HepG2 (cell line): Measurements from ENCODE around the gene FOLR3. TPM values are rescaled to one million over a fixed set of nuclear protein-coding genes. Genes with fewer than 3 reads are reported as not detected.

Experiments
- ARID2 ChIP-seq: sonication (generic); formaldehyde crosslinking; IDR thresholded peaks from 2 replicates; pipeline ENCODE4 v1.8.1; 2022; ENCODE audit warnings: mild to moderate bottlenecking, missing genetic modification reagents, borderline replicate concordance
- ARNTL ChIP-seq: sonication (generic); formaldehyde crosslinking; IDR thresholded peaks from 2 replicates; pipeline ENCODE4 v1.4.0; 2020; ENCODE audit warnings: mild to moderate bottlenecking, missing genetic modification reagents
- CERS6 ChIP-seq: sonication (generic); formaldehyde crosslinking; IDR thresholded peaks from 2 replicates; pipeline ENCODE4 v1.5.0; 2020; ENCODE audit warnings: missing genetic modification reagents
- CREBL2 ChIP-seq: sonication (generic); formaldehyde crosslinking; IDR thresholded peaks from 2 replicates; pipeline ENCODE4 v1.8.1; 2023; ENCODE audit warnings: missing genetic modification reagents, mild to moderate bottlenecking, borderline replicate concordance
- FLYWCH1 ChIP-seq: sonication (generic); formaldehyde crosslinking; IDR thresholded peaks from 2 replicates; pipeline ENCODE4 v1.8.1; 2023; ENCODE audit warnings: mild to moderate bottlenecking, missing genetic modification reagents
- HNRNPK ChIP-seq: fragments of 200-400 bp; formaldehyde crosslinking; IDR thresholded peaks from 2 replicates; pipeline ENCODE4 v1.6.1; 2018; ENCODE audit warnings: low read length, low read depth, moderate library complexity, mild to moderate bottlenecking; ENCODE audit not compliant: poor library complexity, severe bottlenecking
- LBX2 ChIP-seq: sonication (generic); formaldehyde crosslinking; IDR thresholded peaks from 2 replicates; pipeline ENCODE4 v1.5.0; 2020; ENCODE audit warnings: missing genetic modification reagents, mild to moderate bottlenecking, borderline replicate concordance
- PRDM10 ChIP-seq: sonication (generic); formaldehyde crosslinking; IDR thresholded peaks from 2 replicates; pipeline ENCODE4 v1.4.0; 2020; ENCODE audit warnings: low read depth, missing genetic modification reagents
- SNAPC4 ChIP-seq: sonication (generic); formaldehyde crosslinking; IDR thresholded peaks from 2 replicates; pipeline ENCODE4 v1.4.0; 2020; ENCODE audit warnings: mild to moderate bottlenecking, missing genetic modification reagents
- SRF ChIP-seq: IDR thresholded peaks from 2 replicates; pipeline ENCODE4 v1.6.1; 2011; ENCODE audit warnings: mild to moderate bottlenecking, low read depth, low read length, moderate library complexity
- U2AF1 ChIP-seq: fragments of 200-400 bp; formaldehyde crosslinking; optimal IDR thresholded peaks from 2 replicates; pipeline ENCODE3; 2017; ENCODE audit warnings: mild to moderate bottlenecking, low read depth, low read length
- ZBTB7B ChIP-seq: sonication (generic); formaldehyde crosslinking; IDR thresholded peaks from 2 replicates; pipeline ENCODE4 v1.4.0; 2020; ENCODE audit warnings: missing genetic modification reagents
- ZKSCAN1 ChIP-seq: fragments of 150-350 bp; IDR thresholded peaks from 2 replicates; pipeline ENCODE4 v1.6.1; 2014; ENCODE audit warnings: low read length
- ZNF615 ChIP-seq: sonication (generic); formaldehyde crosslinking; IDR thresholded peaks from 2 replicates; pipeline ENCODE4 v1.5.0; 2020; ENCODE audit warnings: mild to moderate bottlenecking, missing genetic modification reagents, borderline replicate concordance
- ZNF703 ChIP-seq: sonication (generic); formaldehyde crosslinking; IDR thresholded peaks from 2 replicates; pipeline ENCODE4 v1.5.1; 2020; ENCODE audit warnings: missing genetic modification reagents, mild to moderate bottlenecking, moderate library complexity, borderline replicate concordance
- ZNF720 ChIP-seq: sonication (generic); formaldehyde crosslinking; IDR thresholded peaks from 2 replicates; pipeline ENCODE4 v1.4.0; 2020; ENCODE audit warnings: missing genetic modification reagents
- ZNF772 ChIP-seq: sonication (generic); formaldehyde crosslinking; IDR thresholded peaks from 2 replicates; pipeline ENCODE4 v1.5.0; 2020; ENCODE audit warnings: mild to moderate bottlenecking, missing genetic modification reagents
- ZSCAN21 ChIP-seq: sonication (generic); formaldehyde crosslinking; IDR thresholded peaks from 2 replicates; pipeline ENCODE4 v1.8.0; 2022; ENCODE audit warnings: mild to moderate bottlenecking, missing genetic modification reagents, moderate library complexity, borderline replicate concordance
- polyA plus RNA-seq, 8 experiments: library from polyadenylated mRNA; depleted of rRNA in 3 of 8; stranded (reverse) in 7 of 8; unstranded in 1 of 8; fragments of >200 nt; fragmentation: Illumina TruSeq in 4 of 8; extraction: Trizol in 4 of 8; gene quantifications; 2 replicates each; pipeline versions ENCODE4 v1.2.1 to v1.2.3, GENCODE V29; 2011 to 2016; ENCODE audit warnings: low read depth in 4 of 8, missing spikeins in 1 of 8, mixed read lengths in 1 of 8; ENCODE audit not compliant: insufficient read depth in 1 of 8
- total RNA-seq, 5 experiments: library from RNA; depleted of rRNA; stranded (reverse); fragments of >200 nt; fragmentation: Illumina TruSeq; extraction: Trizol; gene quantifications; 2 replicates each; pipeline ENCODE4 v1.2.3, GENCODE V29; 2016; ENCODE audit warnings: low read depth in 1 of 5

Gene FOLR3
- total and polyA plus RNA-seq, 2 of the 13 experiments (the other 11 are each of a cell fraction or from before 2014, with no cell fraction given), result not detected

- TF ChIP-seq HNRNPK (no peak), ZNF772 (CRISPR knock-in tag) (no peak), ZBTB7B (no peak), LBX2 (CRISPR knock-in tag) (no peak), CERS6 (CRISPR knock-in tag) (no peak), PRDM10 (CRISPR knock-in tag) (0 out of 2 replicates have a peak, but pooled peaks have one; percentile 6), ZNF720 (CRISPR knock-in tag) (no peak), ARNTL (CRISPR knock-in tag) (no peak), ZNF615 (no peak), ARID2 (CRISPR knock-in tag) (no peak), FLYWCH1 (no peak), U2AF1 (no peak), CREBL2 (CRISPR knock-in tag) (no peak), SRF (peak; percentile 97), ZSCAN21 (peak; percentile 34; the same call in 1 of the 2 replicates), ZNF703 (CRISPR knock-in tag) (no peak), SNAPC4 (CRISPR knock-in tag) (no peak; the same call in 1 of the 2 replicates), ZKSCAN1 (no peak)
These were observed 23.2 kb upstream of the FOLR3 start, which contains the start of gene ANAPC15 (continued) for GRCh38 chr11:72112143-72112977.
